22Rv1 (cell line): ENCODE results near the gene REEP5.

Experiments
- ZFX ChIP-seq: fragments of 450-650 bp; IDR thresholded peaks from 2 replicates; pipeline ENCODE4 v1.6.1; 2017; ENCODE audit warnings: antibody characterized with exemption, borderline replicate concordance
- TF ChIP-seq, protein P1 (sequence below): fragments of 450-650 bp; IDR thresholded peaks from 2 replicates; pipeline ENCODE4 v1.5.1; 2017; ENCODE audit warnings: mild to moderate bottlenecking

DNA sequence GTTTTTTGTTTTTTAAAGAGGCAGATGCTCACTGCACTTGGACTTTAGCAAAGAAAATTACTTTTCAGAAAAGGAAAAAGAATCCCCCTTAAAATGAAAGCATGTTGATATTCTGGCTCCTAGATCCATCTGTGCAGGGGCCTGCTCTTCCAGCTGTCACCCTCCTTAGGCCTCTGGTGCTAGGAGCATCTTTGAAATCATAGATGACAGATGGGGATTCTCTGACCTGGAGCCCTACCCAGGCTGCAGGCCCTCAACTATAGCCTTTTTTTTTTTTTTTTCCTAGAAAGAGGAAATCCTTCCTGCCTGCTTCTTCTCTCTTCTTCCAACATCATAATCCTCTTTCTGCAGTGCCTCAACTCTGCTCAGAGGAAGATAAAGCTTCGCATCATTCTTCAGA is 38.3 kb upstream of the REEP5 start:
- TF ChIP-seq, protein P1, sequence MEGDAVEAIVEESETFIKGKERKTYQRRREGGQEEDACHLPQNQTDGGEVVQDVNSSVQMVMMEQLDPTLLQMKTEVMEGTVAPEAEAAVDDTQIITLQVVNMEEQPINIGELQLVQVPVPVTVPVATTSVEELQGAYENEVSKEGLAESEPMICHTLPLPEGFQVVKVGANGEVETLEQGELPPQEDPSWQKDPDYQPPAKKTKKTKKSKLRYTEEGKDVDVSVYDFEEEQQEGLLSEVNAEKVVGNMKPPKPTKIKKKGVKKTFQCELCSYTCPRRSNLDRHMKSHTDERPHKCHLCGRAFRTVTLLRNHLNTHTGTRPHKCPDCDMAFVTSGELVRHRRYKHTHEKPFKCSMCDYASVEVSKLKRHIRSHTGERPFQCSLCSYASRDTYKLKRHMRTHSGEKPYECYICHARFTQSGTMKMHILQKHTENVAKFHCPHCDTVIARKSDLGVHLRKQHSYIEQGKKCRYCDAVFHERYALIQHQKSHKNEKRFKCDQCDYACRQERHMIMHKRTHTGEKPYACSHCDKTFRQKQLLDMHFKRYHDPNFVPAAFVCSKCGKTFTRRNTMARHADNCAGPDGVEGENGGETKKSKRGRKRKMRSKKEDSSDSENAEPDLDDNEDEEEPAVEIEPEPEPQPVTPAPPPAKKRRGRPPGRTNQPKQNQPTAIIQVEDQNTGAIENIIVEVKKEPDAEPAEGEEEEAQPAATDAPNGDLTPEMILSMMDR = no peak
- TF ChIP-seq ZFX = no peak
